Measurements from ENCODE around the gene MGST3.
"Not testable (repeated sequence)": the region's sequence is repeated elsewhere in the genome, so short reads cannot be mapped to it uniquely, and the experiment has no call there.

MGST3 gene

GRCh38 chr1:165629848-165630628, 996 bp upstream of the MGST3 start:
- Histone ChIP-seq H3K4me1 (ENCODE audit: insufficient read depth, low read length) (peaks cover 22% of the 10 kb centered on the region), H3K9me3 (ENCODE audit: insufficient read depth, low read depth, low read length) (no peaks in the 10 kb centered on the region), H3K9ac (ENCODE audit: low read depth, low read length) (peak overlapping the region; percentile 84), H3K27ac (ENCODE audit: low read depth, low read length) (peak overlapping the region; percentile 90), H3K27me3 (ENCODE audit: insufficient read depth, low read length) (peaks cover 6% of the 10 kb centered on the region; the same call in 1 of the 2 replicates), H3K4me3 (ENCODE audit: low read length) (peak overlapping the region; percentile 96), H3K36me3 (ENCODE audit: insufficient read depth, low read length) (no peaks in the 10 kb centered on the region)
- 5% methylated on average over 24 of the region's 26 CpGs for WGBS

GRCh38 chr1:165631342-165632151, 513 bp downstream of the MGST3 start:
- peaks cover 6% of the 10 kb centered on the region; the same call in 1 of the 2 replicates for H3K27me3 ChIP-seq (ENCODE audit: insufficient read depth, low read length)
- H3K36me3 ChIP-seq (ENCODE audit: insufficient read depth, low read length) = peaks cover 3% of the 10 kb centered on the region; the same call in 1 of the 2 replicates
- no peak overlapping the region for H3K27ac ChIP-seq (ENCODE audit: low read depth, low read length)
- under 1% methylated on average over 31 of the region's 31 CpGs for WGBS
- H3K9ac ChIP-seq (ENCODE audit: low read depth, low read length) = peak overlapping the region; percentile 69
- H3K4me3 ChIP-seq (ENCODE audit: low read length) = peak overlapping the region; percentile 96
- H3K4me1 ChIP-seq (ENCODE audit: insufficient read depth, low read length) = peaks cover 29% of the 10 kb centered on the region
- H3K9me3 ChIP-seq (ENCODE audit: insufficient read depth, low read depth, low read length) = no peaks in the 10 kb centered on the region

- peak overlapping the region; percentile 96 for H3K4me3 ChIP-seq (ENCODE audit: low read length)
- peak overlapping the region; percentile 69 for H3K9ac ChIP-seq (ENCODE audit: low read depth, low read length)
- no peaks in the 10 kb centered on the region for H3K9me3 ChIP-seq (ENCODE audit: insufficient read depth, low read depth, low read length)
- peaks cover 3% of the 10 kb centered on the region; the same call in 1 of the 2 replicates for H3K36me3 ChIP-seq (ENCODE audit: insufficient read depth, low read length)
- 9% methylated on average over 5 of the region's 5 CpGs for WGBS
- peaks cover 29% of the 10 kb centered on the region for H3K4me1 ChIP-seq (ENCODE audit: insufficient read depth, low read length)
- no peak overlapping the region for H3K27ac ChIP-seq (ENCODE audit: low read depth, low read length)
- peaks cover 6% of the 10 kb centered on the region; the same call in 1 of the 2 replicates for H3K27me3 ChIP-seq (ENCODE audit: insufficient read depth, low read length)
These were observed 1.1 kb downstream of the MGST3 start for GRCh38 chr1:165632152-165632469.

DNA sequence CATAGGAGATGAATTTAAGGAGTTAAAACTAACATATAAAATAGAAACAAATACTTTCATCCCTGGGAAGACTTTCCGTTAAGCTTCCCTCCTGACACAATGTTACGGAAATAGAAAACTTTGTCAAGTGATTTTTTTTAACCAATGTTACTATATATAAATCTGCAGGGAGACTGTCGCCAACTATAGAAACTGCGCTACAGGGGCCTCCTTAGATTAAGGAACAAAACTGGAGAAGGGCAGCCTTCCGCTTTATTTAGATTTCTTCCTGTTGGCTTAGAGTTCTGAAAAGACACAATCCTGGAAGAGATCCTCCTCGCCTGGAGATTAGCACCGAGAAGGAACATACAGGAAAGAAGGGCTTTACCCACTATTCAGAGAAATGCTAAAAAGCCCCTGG, 1.5 kb downstream of the MGST3 start:
- H3K27me3 ChIP-seq (ENCODE audit: insufficient read depth, low read length) = peaks cover 6% of the 10 kb centered on the region; the same call in 1 of the 2 replicates
- peak overlapping the region; percentile 96 for H3K4me3 ChIP-seq (ENCODE audit: low read length)
- peaks cover 3% of the 10 kb centered on the region; the same call in 1 of the 2 replicates for H3K36me3 ChIP-seq (ENCODE audit: insufficient read depth, low read length)
- H3K4me1 ChIP-seq (ENCODE audit: insufficient read depth, low read length) = peaks cover 30% of the 10 kb centered on the region
- 63% methylated on average over 5 of the region's 7 CpGs for WGBS
- no peak overlapping the region for H3K27ac ChIP-seq (ENCODE audit: low read depth, low read length)
- peak overlapping the region; percentile 69; the same call in 1 of the 2 replicates for H3K9ac ChIP-seq (ENCODE audit: low read depth, low read length)
- no peaks in the 10 kb centered on the region for H3K9me3 ChIP-seq (ENCODE audit: insufficient read depth, low read depth, low read length)

DNA sequence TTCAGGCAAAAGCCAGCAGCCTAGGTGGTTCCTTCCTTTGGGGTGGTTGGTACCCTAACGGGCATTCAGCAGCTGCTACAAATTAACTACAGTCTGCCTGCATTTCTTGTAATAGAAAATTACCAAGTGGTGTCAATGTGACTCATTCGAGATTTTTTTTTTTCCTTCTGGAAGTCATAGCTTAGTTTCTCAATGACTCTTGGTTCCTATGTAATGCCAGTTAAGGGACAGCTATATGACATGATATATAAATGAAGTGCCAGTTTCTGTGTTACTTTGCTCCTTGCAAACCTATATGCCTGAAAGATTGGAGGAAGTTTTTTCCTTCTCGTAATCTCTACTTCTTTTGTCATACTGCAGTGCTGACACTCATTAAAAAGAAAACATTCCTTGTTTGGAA, 2.6 kb downstream of the MGST3 start:
- Histone ChIP-seq H3K36me3 (ENCODE audit: insufficient read depth, low read length) (peaks cover 3% of the 10 kb centered on the region; the same call in 1 of the 2 replicates), H3K9me3 (ENCODE audit: insufficient read depth, low read depth, low read length) (no peaks in the 10 kb centered on the region), H3K4me3 (ENCODE audit: low read length) (no peak overlapping the region), H3K4me1 (ENCODE audit: insufficient read depth, low read length) (peaks cover 33% of the 10 kb centered on the region), H3K27me3 (ENCODE audit: insufficient read depth, low read length) (peaks cover 6% of the 10 kb centered on the region; the same call in 1 of the 2 replicates), H3K27ac (ENCODE audit: low read depth, low read length) (no peak overlapping the region), H3K9ac (ENCODE audit: low read depth, low read length) (no peak overlapping the region)
- 91% methylated on average over 3 of the region's 3 CpGs for WGBS

GRCh38 chr1:165634154-165634921, 3.3 kb downstream of the MGST3 start:
- Histone ChIP-seq H3K4me1 (ENCODE audit: insufficient read depth, low read length) (peaks cover 32% of the 10 kb centered on the region), H3K9me3 (ENCODE audit: insufficient read depth, low read depth, low read length) (no peaks in the 10 kb centered on the region), H3K4me3 (ENCODE audit: low read length) (no peak overlapping the region), H3K27me3 (ENCODE audit: insufficient read depth, low read length) (peaks cover 2% of the 10 kb centered on the region; the same call in 1 of the 2 replicates), H3K27ac (ENCODE audit: low read depth, low read length) (no peak overlapping the region), H3K9ac (ENCODE audit: low read depth, low read length) (no peak overlapping the region), H3K36me3 (ENCODE audit: insufficient read depth, low read length) (peaks cover 3% of the 10 kb centered on the region; the same call in 1 of the 2 replicates)
- WGBS = 91% methylated on average over 2 of the region's 6 CpGs

DNA sequence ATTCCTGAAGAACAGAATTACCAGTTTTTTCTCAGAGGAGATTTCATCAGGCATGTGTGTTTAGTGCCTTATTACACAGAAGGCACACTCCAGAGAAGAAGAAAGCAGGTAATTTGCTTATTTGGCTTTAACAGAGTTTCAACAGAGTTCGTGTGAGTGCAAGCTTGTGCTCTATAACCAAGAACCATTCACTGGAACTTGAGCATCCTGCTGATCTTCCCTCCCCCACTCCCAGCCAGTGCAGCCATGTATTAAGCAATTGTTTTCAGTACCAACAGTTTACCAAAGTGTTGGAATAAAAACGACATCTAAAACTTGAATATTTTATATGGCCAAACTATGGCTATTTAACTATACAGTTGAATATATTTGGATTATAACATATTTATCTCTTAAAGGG, 4.3 kb downstream of the MGST3 start:
- H3K27ac ChIP-seq (ENCODE audit: low read depth, low read length) = no peak overlapping the region
- WGBS = 67% methylated on average over 1 of the region's 2 CpGs
- no peaks in the 10 kb centered on the region for H3K9me3 ChIP-seq (ENCODE audit: insufficient read depth, low read depth, low read length)
- H3K9ac ChIP-seq (ENCODE audit: low read depth, low read length) = no peak overlapping the region
- peaks cover 3% of the 10 kb centered on the region; the same call in 1 of the 2 replicates for H3K36me3 ChIP-seq (ENCODE audit: insufficient read depth, low read length)
- peak overlapping the region; percentile 10; the same call in 1 of the 2 replicates for H3K4me3 ChIP-seq (ENCODE audit: low read length)
- no peaks in the 10 kb centered on the region for H3K27me3 ChIP-seq (ENCODE audit: insufficient read depth, low read length)
- peaks cover 25% of the 10 kb centered on the region for H3K4me1 ChIP-seq (ENCODE audit: insufficient read depth, low read length)

GRCh38 chr1:165635823-165636222, 4.8 kb downstream of the MGST3 start:
- Histone ChIP-seq H3K27ac (ENCODE audit: low read depth, low read length) (no peak overlapping the region), H3K9ac (ENCODE audit: low read depth, low read length) (no peak overlapping the region), H3K4me3 (ENCODE audit: low read length) (no peak overlapping the region), H3K4me1 (ENCODE audit: insufficient read depth, low read length) (peaks cover 25% of the 10 kb centered on the region), H3K27me3 (ENCODE audit: insufficient read depth, low read length) (no peaks in the 10 kb centered on the region), H3K36me3 (ENCODE audit: insufficient read depth, low read length) (peaks cover 3% of the 10 kb centered on the region; the same call in 1 of the 2 replicates), H3K9me3 (ENCODE audit: insufficient read depth, low read depth, low read length) (no peaks in the 10 kb centered on the region)
- WGBS = 93% methylated on average over 2 of the region's 2 CpGs

GRCh38 chr1:165637427-165637826, 6.4 kb downstream of the MGST3 start:
- H3K4me1 ChIP-seq (ENCODE audit: insufficient read depth, low read length) = peaks cover 22% of the 10 kb centered on the region

GRCh38 chr1:165638211-165638610, 7.2 kb downstream of the MGST3 start:
- H3K4me1 ChIP-seq (ENCODE audit: insufficient read depth, low read length) = peaks cover 15% of the 10 kb centered on the region
- not testable (repeated sequence) for H3K9ac ChIP-seq (ENCODE audit: low read depth, low read length); H3K4me3 ChIP-seq (ENCODE audit: low read length); H3K27ac ChIP-seq (ENCODE audit: low read depth, low read length); H3K36me3 ChIP-seq (ENCODE audit: insufficient read depth, low read length); H3K27me3 ChIP-seq (ENCODE audit: insufficient read depth, low read length); H3K9me3 ChIP-seq (ENCODE audit: insufficient read depth, low read depth, low read length)
- WGBS = 93% methylated on average over 7 of the region's 7 CpGs

More at GRCh38 chr1:165637427-165637826, 6.4 kb downstream of the MGST3 start:
- Histone ChIP-seq H3K9ac (ENCODE audit: low read depth, low read length) (no peak overlapping the region), H3K27me3 (ENCODE audit: insufficient read depth, low read length) (no peaks in the 10 kb centered on the region), H3K4me3 (ENCODE audit: low read length) (no peak overlapping the region), H3K36me3 (ENCODE audit: insufficient read depth, low read length) (peaks cover 3% of the 10 kb centered on the region; the same call in 1 of the 2 replicates), H3K9me3 (ENCODE audit: insufficient read depth, low read depth, low read length) (no peaks in the 10 kb centered on the region), H3K27ac (ENCODE audit: low read depth, low read length) (no peak overlapping the region)
- WGBS = 85% methylated on average over 1 of the region's 1 CpG
